Measurements from ENCODE around the gene TOB1. TPM values are rescaled to one million over a fixed set of nuclear protein-coding genes. Genes with fewer than 3 reads are reported as not detected.

TOB1 gene
- total RNA-seq, 1 donor from 2014 or later = 41.7 TPM

- H3K27ac ChIP-seq = peak overlapping the region; percentile 95 to 99
- peak in 1 of 2 donors; percentile 82 for DNase-seq (ENCODE audit: low spot score in 2 of 2)
- peaks cover 13 to 26% of the 10 kb centered on the region in 2 donors for H3K4me1 ChIP-seq
- no peaks in the 10 kb centered on the region for H3K27me3 ChIP-seq
- H3K4me3 ChIP-seq = no peak overlapping the region
- H3K9me3 ChIP-seq = no peaks in the 10 kb centered on the region
- TF ChIP-seq CTCF (IDR thresholded peaks at IDR 0.05) = no peak
- no peaks in the 10 kb centered on the region for H3K36me3 ChIP-seq
- intact Hi-C loops (cut with DNase I) = loop anchor here (1.0 to 2.0 kb wide), 3 partner anchors 27 to 46 kb away; no protein-coding TSS in a partner anchor
Observed at GRCh38 chr17:50904518-50905459, 38.6 kb upstream of the TOB1 start.

GRCh38 chr17:50903604-50904517 lies 37.7 kb upstream of the TOB1 start:
- intact Hi-C loops (cut with DNase I) = loop anchor here (1.0 to 2.0 kb wide), 3 partner anchors 27 to 47 kb away; no protein-coding TSS in a partner anchor
- Histone ChIP-seq H3K4me1 (peaks cover 13 to 26% of the 10 kb centered on the region in 2 donors), H3K4me3 (no peak overlapping the region), H3K9me3 (no peaks in the 10 kb centered on the region), H3K27ac (peak overlapping the region; percentile 95 to 99), H3K36me3 (no peaks in the 10 kb centered on the region), H3K27me3 (no peaks in the 10 kb centered on the region)
- no peak for TF ChIP-seq CTCF (IDR thresholded peaks at IDR 0.05)
- DNase-seq (ENCODE audit: low spot score in 2 of 2) = no peak

- H3K4me1 ChIP-seq = peaks cover 13 to 26% of the 10 kb centered on the region in 2 donors
- no peaks in the 10 kb centered on the region for H3K9me3 ChIP-seq
- no peak overlapping the region for H3K4me3 ChIP-seq
- no peaks in the 10 kb centered on the region for H3K36me3 ChIP-seq
- no peak for DNase-seq (ENCODE audit: low spot score in 2 of 2)
- no peak for TF ChIP-seq CTCF (IDR thresholded peaks at IDR 0.05)
- intact Hi-C loops (cut with DNase I) = no loop called here
- H3K27me3 ChIP-seq = no peaks in the 10 kb centered on the region
- peak overlapping the region; percentile 95 to 99 for H3K27ac ChIP-seq
Observed at GRCh38 chr17:50902372-50903353, 36.5 kb upstream of the TOB1 start.

- H3K27me3 ChIP-seq = no peaks in the 10 kb centered on the region
- peaks cover 13 to 24% of the 10 kb centered on the region in 2 donors for H3K4me1 ChIP-seq
- H3K9me3 ChIP-seq = no peaks in the 10 kb centered on the region
- intact Hi-C loops (cut with DNase I) = no loop called here
- H3K4me3 ChIP-seq = no peak overlapping the region
- no peak overlapping the region for H3K27ac ChIP-seq
- TF ChIP-seq CTCF (IDR thresholded peaks at IDR 0.05) = no peak
- no peaks in the 10 kb centered on the region for H3K36me3 ChIP-seq
- DNase-seq (ENCODE audit: low spot score in 2 of 2) = no peak
Observed at GRCh38 chr17:50900383-50900892, 34.3 kb upstream of the TOB1 start.
